ENCODE measurements around the gene REXO5.
"Not testable (repeated sequence)": the region's sequence is repeated elsewhere in the genome, so short reads cannot be mapped to it uniquely, and the experiment has no call there.

Gene REXO5

DNA sequence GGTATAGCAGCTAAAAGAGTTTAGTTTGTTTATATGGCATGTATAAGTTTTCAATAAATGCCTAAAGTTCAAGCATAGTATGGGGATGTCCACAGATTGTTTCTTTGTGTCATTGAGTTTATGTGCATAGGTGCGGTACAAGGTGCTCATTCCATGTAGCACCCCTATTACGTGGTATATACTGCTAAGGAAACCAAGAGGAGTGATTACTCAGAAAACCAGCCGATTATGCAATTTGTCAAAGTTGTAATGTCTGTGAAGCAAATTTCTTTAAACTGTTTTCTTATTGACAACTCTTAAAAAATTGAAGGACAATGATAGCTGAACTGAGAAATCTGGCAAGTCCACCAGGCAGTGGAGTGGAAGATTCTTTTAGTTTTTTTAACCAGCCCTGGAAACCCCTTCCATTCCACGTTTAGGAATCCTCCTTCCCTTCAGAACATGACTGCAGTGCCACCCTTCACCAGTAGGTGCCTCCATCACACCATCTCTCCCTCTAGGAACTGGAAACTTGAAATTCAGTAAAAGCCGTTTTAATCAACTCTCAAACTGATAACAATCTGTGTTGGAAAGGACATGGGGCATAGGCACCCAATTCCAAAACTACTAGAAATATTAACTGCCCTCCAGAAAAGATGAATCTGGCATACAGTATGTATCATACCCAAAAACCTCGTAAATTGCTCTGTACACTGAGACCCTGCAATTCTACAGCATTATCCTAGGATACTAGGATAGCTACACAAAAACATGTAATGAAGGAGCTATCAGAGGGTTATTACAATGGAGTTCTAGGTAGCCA, 43.5 kb downstream of the REXO5 start:
- DNase-seq, result peak; percentile 84

DNA sequence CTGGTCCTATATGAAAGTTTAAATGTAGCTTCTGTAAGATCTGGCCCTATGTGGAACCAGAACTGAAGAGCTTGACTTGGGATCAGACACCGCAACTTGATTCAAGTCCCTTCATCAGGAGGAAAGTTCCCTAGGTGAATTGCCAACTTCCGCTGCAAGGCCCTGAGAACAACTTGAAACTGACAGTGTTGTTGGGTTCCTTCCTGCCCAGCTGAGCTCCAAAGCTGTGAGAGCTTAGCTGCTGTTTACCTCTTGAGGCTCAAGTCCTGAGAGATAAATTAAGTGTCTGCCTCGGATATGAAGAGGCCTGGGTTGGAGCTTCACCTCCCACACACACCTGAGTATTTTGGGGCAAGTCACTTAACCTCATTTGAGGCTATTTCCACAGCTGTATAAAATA, 44.7 kb downstream of the REXO5 start:
- DNase-seq, result no peak

DNA sequence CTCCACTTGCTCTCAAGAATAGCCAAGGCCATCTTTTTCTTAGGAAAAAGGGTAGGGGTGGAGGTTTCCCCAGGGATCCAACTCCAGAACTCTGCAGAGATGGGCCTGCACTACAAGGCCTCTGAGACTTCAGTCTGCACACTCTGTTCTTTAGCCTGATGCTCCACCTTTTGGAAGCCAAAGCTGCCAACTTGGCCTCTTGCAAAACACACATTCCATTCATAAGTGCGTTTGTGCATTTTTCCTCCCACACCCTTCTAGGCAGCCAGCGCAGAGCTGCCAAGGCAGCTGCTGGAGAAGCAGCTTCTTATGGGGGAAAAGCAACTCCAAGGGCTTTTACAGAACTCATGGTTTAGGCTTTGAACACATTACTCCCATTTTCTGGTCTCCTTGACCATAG, 45.3 kb downstream of the REXO5 start:
- no peak for DNase-seq

DNA sequence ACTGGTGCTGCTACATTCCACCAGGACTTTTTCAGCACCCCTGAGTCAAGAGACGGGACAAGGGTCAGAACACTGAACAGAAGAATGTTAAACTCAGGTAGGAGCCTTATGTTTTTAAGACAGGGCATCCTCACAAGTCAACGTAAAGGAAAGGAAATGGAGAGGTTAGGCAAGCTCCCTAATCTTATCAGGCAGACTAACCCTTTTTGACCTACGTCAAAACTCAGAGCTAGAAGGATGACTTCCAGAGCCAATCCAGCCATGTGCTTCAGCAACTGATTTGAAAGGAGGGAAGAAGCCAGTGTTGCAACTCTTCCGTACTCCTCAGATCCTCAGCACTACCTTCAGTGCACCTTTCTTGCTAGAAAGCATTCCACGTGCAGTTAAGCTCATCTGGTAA, 46.8 kb downstream of the REXO5 start:
- DNase-seq, result no peak

DNA sequence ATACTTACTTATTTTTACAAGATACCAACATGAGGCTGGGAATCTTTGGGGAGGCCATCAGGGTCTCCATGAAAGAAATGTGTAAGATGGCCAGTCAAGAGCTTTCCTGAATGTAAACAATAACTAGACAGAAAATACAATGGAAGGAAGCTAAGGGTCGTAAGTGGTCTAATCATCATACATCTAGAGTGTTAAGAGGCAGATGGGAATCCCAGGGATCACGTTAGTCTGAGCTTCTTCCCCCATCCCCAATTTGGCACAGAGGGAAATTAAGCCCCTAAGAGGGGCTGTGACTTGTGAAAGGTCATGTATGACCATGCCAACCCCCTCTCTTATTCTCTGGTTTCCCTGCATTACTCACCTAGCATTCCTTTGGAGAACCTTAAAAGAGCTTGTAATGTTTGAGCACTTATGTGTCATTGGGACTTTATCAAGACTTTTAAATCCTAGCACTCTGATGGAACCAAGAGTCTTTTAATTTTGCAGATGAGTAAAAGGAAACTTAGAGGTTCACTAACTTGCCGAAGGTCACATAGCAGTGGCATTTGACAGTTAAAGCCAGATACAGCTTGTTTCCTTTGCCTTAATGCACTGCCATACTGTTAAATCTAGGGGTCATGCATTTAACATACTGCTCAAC, 47.8 kb downstream of the REXO5 start:
- no peak for DNase-seq

DNA sequence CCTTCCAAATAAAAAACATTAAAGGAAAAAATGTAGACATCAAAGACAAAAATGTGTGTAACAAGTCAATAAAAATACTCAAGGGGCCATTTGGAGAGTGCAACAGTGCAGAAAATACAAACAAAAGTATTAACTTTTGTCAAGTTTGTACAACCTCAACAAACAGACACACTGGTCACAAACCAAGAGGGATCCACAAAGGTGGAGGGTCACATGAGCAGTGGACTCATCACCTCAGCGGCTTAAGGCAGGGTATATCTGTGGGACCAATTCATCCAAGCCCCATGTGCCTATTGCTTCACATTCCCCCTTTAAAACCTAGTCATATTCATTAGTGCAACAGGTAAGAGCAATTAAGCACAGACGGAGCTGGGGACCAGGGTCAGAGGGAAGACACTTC, 48.6 kb downstream of the REXO5 start:
- no peak for DNase-seq

DNA sequence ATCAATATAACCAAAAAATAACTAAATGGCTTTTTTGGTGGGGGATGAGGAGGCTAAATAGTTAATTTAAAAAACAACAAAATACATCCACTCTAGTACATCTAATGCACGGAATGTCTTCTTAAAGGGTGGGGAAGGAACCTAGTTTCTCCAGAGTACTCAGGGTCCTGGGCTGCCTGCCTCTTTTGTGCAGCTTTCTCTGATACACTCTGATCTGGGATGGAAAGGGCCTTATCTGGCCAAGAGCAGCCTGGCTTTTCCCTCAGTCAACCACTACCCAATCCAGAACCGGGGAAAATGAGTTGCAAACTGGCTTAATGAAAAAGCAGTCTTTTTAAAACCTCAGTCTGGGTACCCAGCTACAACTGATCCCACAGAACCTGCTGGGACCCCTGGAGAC, 51.0 kb downstream of the REXO5 start:
- no peak for DNase-seq

DNA sequence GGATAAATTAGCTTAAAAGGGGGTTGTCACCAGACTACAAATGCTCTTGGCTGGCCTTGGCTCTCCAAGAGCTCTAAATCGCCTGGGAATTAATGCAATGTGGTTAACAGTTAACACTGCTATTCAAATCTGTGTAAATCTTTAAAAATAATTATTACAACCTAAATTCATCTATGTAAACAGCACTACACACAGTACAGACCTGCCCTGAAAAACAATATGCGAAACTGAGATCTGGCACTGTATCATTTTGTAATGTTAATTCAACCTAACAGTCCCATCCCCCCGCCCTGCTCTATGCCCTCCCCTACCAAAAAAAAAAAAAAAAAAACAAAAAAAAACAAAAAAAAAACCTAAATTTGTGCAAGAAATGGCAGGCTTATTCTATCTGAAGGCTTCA, 52.9 kb downstream of the REXO5 start:
- DNase-seq, result no peak

DNA sequence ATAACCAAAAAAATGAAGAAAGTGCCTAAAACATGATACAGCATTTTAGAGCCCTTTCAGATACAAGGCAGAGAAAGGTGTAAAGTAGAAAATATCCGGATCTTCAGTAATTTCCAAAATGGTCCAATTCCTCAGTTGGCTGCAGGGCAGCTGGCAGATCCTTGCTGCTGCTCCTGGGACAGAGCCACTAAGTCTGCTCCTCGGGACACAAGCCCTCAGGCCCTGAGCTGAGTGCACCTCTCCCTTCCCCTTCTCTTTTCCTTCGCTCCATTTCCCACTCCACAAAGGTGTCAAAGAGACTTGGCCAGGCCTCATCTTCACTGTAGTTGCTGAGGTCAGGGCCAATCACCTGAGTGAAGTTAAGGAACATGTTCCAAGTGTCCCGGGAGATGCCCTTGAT, 53.4 kb downstream of the REXO5 start:
- no peak for DNase-seq

DNA sequence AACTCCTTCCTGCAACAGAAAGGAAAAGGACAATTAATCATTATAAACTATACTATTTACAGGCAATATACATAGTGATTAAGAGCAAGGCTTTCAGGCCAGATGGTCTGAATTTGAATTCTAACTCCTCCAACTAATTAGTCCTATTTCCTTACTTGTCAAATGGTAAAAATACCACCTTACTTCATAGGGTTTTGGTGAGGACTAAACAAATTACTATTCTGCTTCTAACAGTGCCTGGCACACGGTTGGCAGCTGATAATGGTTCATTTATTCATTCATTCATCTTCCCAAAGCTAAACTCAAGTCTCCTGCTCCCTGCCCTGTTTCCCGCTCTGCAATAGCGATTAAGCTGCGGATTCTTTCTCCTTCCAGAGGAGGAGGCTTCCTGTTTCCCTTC, 54.0 kb downstream of the REXO5 start:
- DNase-seq, result no peak

DNA sequence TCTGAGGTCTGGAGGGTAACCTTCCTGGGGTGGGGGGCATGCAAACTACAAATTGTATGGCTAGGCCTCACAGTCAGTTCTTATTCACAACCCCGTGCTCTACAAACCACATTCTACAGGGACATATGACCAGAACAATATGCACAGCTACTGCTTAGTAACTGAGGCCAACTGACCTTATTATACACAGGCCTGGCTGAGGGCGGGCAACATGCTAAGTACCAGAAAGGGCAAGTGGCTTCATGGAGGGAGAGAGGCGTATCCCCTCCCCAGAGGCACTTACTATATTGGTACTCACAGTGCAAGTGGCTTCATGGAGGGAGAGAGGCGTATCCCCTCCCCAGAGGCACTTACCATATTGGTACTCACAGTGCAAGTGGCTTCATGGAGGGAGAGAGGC, 54.7 kb downstream of the REXO5 start:
- DNase-seq, result not testable (repeated sequence)

DNA sequence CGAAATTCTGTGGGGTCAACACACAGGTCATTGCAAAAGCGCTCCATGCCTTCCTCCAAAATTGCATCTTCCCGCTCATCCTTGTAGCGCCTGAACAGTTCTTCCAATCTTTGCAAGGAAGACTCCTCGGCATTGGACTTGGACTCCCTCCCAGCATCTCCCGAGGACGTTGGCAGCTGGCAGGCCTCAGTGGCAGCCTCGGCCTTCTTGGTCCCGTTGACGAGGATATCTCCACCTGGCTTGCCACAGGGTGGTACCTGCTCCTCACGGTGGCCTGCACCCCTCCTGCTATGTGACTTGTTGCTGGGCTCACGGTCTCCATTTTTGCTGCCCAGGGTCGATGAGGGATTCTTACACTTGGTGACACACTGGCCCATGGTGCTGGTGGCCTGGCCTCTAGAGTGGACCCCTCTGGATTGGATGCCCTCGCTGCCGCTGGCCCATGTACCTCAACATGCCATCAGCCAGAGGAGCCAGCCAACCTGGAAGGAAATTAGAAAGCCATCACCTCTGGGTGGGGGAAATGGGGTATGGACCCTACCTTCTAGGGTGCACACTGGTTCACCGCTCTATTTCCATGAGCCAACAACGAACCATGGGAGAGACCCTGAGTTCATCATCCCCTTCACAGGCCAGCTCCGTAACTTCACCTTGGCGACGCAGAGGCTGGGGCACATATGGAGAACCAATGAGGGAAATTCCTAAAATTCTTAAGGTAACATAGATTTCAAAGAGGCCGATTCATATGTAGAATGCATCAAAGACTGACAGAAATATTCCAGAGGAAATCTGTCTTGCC, 56.0 kb downstream of the REXO5 start:
- no peak for DNase-seq

DNA sequence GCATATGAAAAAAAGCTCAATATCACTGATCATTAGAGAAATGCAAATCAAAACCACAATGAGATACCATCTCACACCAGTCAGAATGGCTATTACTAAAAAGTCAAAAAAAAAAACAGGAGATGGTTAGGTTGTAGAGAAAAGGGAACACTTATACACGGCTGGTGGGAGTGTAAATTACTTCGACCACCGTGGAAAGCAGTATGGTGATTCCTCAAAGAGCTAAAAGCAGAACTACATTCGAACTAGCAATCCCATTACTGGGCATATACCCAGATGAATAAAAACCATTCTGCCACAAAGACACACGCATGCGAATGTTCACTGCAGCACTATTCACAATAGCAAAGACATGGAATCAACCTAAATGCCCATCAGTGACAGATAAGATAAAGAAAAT, 58.0 kb downstream of the REXO5 start:
- not testable (repeated sequence) for DNase-seq

DNA sequence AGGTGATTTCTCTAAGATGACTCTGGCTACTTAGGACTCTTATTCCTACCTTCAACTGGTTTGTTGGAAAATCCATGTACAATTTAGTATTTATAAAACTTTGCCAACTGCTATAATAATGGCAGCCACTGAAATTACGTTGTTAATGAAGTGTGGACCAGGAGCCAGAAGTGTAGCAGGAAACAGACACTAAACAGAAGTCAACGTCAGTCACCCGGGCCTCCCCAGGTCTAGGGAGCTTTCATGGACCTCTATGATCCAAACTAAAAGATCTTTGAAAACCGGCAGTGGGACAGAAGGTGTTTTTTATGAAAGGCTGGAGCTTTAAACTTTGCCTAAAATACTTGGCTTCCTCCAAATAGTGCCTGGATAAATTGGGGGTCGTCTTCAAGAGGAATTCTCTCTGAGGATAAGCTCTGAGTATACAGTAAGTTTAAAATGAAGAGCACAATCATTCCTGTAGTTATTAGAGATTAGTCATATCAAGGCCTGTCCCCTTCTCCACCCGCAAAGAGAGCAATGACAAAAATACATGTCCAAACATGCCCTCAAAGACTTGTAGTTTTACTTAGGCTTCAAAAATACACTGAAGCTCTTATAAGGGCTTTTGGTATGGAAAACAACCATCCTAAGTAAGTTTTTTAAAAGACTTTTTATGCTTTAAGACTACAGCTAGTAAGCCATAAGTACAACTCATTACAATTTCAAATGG, 59.2 kb downstream of the REXO5 start:
- DNase-seq, result no peak

DNA sequence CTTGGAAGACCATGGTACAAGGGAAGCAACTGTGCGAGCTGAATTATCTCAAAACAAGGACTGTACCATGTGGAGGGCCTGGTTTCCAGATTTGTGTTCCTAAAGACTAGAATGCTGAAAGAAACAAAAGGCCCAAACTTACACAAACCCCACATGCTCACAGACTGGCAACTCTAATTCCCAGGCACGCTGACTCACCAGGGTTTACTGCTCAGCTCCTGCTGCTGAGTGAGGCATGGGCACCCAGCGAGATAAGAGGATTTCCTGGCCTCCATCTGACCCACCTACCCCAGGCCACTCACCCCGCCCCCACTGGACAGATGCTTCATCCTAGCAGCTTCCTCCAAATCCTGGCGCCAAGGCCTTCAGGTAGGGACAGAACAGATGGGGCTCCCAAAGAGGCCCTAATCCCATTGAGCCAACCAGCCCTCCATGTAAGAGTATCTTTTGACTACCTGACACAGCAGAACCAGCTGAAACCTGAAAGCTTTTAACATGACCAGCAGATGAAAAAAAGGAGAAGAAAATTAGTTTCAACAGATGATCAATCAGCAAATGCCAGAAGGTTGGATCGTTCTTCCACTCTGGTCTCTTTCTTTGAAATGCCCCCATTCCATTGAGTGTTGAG, 59.9 kb downstream of the REXO5 start:
- peak; percentile 32 for DNase-seq

DNA sequence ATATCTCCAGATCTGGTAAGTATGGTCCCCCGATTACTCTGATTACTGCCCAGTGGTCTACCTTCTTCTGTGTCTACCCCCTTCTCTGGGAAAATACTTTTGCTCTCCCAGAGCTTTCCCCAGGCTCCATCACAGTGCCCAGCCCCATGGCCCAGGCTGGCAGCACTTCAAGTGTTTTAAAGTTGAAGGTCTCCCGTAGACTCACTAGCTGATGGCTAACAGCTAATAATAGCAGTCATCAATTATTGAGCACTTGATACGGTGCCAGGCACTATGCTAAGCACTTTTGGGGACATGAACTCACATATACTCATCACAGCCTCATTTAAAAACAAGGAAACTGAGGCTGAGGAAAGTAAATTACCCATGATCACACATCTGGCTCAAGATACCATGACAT, 60.5 kb downstream of the REXO5 start:
- DNase-seq, result no peak

DNA sequence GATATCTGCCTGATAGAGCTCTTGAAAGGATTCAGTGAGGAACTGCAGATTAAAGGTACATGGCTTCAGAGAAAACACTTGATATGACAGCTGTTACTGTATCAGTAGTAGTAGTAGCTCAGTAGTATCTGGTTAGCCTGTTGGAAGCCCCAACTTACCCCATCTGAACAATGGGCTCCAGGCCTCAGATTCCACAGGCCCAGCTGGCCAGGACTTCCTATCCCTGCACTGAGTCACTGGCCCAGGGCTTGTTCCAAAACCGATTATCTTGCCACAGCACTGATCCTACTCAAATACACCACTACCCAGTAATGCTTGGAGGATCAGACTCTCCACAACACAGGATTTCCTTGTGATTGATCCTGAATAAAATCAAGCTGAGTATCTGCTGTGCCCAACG, 61.3 kb downstream of the REXO5 start:
- DNase-seq, result no peak

DNA sequence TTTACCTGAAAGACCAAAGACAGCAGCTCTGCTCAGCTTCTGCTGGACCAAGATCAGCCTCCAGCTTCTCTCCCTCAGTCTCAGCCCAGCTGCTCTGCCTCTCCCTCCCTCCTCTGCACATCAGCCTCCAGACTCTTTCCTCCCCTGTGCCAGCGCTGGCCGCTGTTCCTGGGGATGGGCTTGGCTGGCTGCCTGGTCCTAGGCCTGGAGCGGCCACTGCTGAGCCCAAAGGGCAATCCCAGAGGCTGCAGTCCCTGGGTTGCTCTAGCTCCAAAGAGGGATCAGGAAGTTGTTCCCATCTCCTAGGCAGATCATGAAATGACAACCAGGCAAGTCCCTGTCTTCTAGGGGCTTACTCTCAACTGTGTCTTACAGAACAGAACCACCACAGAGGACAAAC, 62.6 kb downstream of the REXO5 start:
- no peak for DNase-seq

DNA sequence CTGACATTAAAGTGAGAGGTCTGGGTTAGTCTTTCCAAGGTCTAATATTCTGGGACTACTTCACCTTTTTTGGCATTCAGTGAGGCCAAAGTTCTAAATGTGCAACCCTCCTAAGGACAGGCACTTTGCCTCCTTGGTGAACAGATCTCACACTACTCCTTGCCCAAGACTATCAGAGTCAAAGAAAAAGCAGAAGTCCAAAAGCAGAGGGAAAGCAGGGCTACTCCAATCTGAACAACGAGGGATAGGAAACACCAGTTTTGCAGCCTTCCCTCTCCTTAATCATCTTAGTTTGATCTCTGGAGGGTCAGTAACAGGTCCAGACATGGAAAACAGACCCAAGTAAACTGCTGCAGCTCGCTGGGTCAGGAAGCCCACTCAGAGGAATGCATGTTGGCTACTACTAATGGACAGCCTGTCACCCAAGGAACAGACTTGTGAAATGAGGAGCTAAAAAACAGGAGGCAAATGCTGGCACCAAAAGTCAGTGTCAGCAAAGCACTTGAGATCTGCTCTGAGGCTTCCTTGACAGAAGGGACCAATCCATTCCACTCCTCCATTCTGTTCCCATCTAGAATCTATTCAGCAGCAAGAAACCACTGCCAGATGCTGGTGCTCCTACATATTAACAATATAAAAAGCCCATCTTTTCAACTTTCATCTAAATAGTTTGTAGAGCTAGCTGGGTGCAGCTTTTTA, 63.9 kb downstream of the REXO5 start:
- DNase-seq, result no peak

DNA sequence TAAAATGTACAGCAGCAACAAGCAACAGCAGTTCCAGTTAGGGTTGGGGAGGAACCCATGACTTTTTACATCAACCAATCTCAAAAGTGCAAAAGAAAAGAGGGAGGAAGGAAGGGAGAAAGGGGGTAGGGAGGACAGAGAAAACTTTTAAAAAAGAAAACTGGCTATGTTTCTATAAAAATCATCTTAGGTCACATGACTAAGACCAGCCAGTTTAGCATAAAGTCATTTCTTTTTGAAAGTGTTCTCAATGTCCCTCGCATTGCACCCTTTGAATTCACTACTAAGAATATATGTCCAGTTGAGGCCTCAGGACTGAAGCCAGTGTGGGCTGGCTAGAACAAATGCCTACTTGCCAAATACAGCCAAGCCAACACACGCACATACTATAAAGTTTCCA, 64.9 kb downstream of the REXO5 start:
- DNase-seq, result no peak

DNA sequence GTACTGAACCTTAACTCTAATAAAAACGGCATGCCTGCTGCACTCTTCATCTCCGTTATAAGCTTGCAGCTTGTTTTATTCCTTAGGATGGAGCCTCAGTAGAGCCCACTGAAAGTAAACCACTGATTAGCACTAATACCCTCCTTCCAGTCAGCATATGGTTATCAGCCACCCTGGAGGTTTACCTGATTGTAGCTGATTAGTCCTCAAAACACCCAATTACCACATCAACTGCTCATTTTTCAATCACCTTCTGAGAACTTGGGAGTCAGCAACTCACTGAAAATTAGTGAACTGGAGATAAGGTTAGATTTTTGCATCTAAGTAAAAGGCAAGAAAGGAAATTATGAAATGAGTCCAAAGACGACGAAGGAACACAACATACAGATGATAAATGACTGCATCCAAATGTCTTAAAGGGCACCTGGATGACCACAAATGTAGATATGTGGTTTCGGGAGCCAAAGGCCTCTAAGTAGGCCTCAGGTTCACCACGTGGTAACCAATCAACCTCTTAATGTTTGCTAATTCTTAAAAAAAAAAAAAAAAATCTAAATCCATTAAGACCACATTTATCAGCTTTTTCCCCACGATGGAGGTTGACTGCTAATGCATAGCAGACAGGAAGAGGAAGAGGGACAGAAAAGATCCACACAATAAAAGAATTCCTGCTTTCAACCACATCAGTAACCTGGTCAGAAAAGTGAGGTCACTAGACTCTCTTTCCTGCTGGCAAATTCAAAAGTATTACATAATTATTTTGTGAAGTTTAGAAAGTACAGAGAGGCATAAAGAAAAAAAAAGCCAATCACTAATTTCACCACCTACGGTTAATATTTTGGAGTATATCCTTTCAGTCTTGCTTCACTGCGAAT, 65.9 kb downstream of the REXO5 start:
- no peak for DNase-seq

Measured in stimulated activated CD8-positive, alpha-beta memory T cell treated with anti-CD3 and anti-CD28 coated beads, Interleukin-4, amount 100 ng/mL, for 48 hours (primary cell).